CD4-positive, alpha-beta memory T cell (primary cell): ENCODE measurements around the gene MARF1. TPM values are rescaled to one million over a fixed set of nuclear protein-coding genes. Genes with fewer than 3 reads are reported as not detected.

Experiments used
- CTCF ChIA-PET: fragments of 350-600 bp; sonication (Branson Sonifier 250); formaldehyde crosslinking; loops from one replicate; lab custom pipeline; 2021; ENCODE audit warnings: inconsistent platforms; ENCODE audit not compliant: partially characterized antibody; lab: Charles Lee
- POLR2A ChIA-PET: fragments of 350-600 bp; sonication (Branson Sonifier 250); formaldehyde crosslinking; loops from one replicate; lab custom pipeline; 2021; ENCODE audit not compliant: partially characterized antibody; lab: Charles Lee
- DNase-seq, 5 donors: peaks; one replicate each; pipeline versions ENCODE4 v3.0.0 to v3.0.0-alpha.2; 2020 to 2022; ENCODE audit warnings: mixed read lengths in 1 of 5
- H3K27ac ChIP-seq: one replicate; pipeline ENCODE4 v1.7.0; 2013; ENCODE audit warnings: low read depth, low read length
- H3K27me3 ChIP-seq: 2 replicates; pipeline ENCODE4 v1.7.0; 2013; ENCODE audit warnings: mild to moderate bottlenecking, low read length, moderate library complexity; ENCODE audit not compliant: insufficient read depth
- H3K36me3 ChIP-seq: 2 replicates; pipeline ENCODE4 v1.7.0; 2013; ENCODE audit warnings: mild to moderate bottlenecking, low read length, moderate library complexity; ENCODE audit not compliant: insufficient read depth
- H3K4me1 ChIP-seq: 2 replicates; pipeline ENCODE4 v1.7.0; 2013; ENCODE audit warnings: mild to moderate bottlenecking, low read length, moderate library complexity; ENCODE audit not compliant: insufficient read depth
- H3K4me3 ChIP-seq, 2 donors: one replicate each; pipeline ENCODE4 v1.7.0; 2013; ENCODE audit warnings: low read length in 2 of 2, mild to moderate bottlenecking in 1 of 2
- H3K9me3 ChIP-seq, 2 donors: one replicate each; pipeline ENCODE4 v1.7.0; 2013; ENCODE audit warnings: low read length in 2 of 2, control low read depth in 1 of 2; ENCODE audit not compliant: control insufficient read depth in 1 of 2
- H3K27ac Mint-ChIP-seq, 7 donors: one replicate each; pipeline ENCODE4 v1.8.0; 2020 to 2021; ENCODE audit warnings: mixed read lengths in 7 of 7, mild to moderate bottlenecking in 6 of 7, inconsistent platforms in 3 of 7, moderate library complexity in 3 of 7
- H3K27me3 Mint-ChIP-seq, 2 donors: one replicate each; pipeline ENCODE4 v1.8.0; 2020 to 2021; ENCODE audit warnings: mixed read lengths in 2 of 2
- H3K36me3 Mint-ChIP-seq, 2 donors: one replicate each; pipeline ENCODE4 v1.8.0; 2020 to 2021; ENCODE audit warnings: mixed read lengths in 2 of 2, inconsistent platforms in 1 of 2, mild to moderate bottlenecking in 1 of 2
- H3K4me1 Mint-ChIP-seq, 4 donors: one replicate each; pipeline ENCODE4 v1.8.0; 2020 to 2021; ENCODE audit warnings: mixed read lengths in 4 of 4, mild to moderate bottlenecking in 1 of 4
- H3K4me3 Mint-ChIP-seq, 8 donors: one replicate each; pipeline ENCODE4 v1.8.0; 2020 to 2021; ENCODE audit warnings: mixed read lengths in 8 of 8, mild to moderate bottlenecking in 7 of 8, moderate library complexity in 6 of 8, inconsistent platforms in 3 of 8
- H3K9me3 Mint-ChIP-seq, 8 donors: one replicate each; pipeline ENCODE4 v1.8.0; 2020 to 2021; ENCODE audit warnings: mixed read lengths in 8 of 8, mild to moderate bottlenecking in 5 of 8, inconsistent platforms in 3 of 8, moderate library complexity in 1 of 8
- intact Hi-C: fragments of 100-400 bp; cut with micrococcal nuclease; formaldehyde crosslinking; loops from one replicate; pipeline ENCODE4 v1.15.1; 2023
- polyA plus RNA-seq, 2 donors: library from polyadenylated mRNA; unstranded; fragments of 300-500 nt; fragmentation: Illumina TruSeq; gene quantifications; one replicate each; pipeline ENCODE4 v1.2.3, GENCODE V29; 2021
- total RNA-seq, 2 experiments: library from RNA; stranded (reverse); gene quantifications; one replicate each; pipeline ENCODE4 v1.2.3, GENCODE V29; 2021

Gene MARF1
- total and polyA plus RNA-seq, 4 experiments from 2014 or later: 6.8 to 235 (median 121) TPM

- Histone ChIP-seq H3K27me3 (no peaks in the 10 kb centered on the region), H3K27ac (peak overlapping the region; percentile 91), H3K9me3 (no peaks in the 10 kb centered on the region), H3K4me3 (peak overlapping the region in 1 of 2 donors; percentile 95), H3K4me1 (peaks cover 42% of the 10 kb centered on the region), H3K36me3 (no peaks in the 10 kb centered on the region)
- intact Hi-C loops: loop anchor here (5.0 kb wide), 1 partner anchor 243 kb away; the partner anchor contains the start of gene CEP20
- Mint-ChIP-seq H3K9me3 (no peaks in the 10 kb centered on the region), H3K4me3 (peak overlapping the region; percentile 9 to 95 (median 92)), H3K36me3 (peaks cover 3 to 15% of the 10 kb centered on the region in 2 donors), H3K27ac (peak overlapping the region; percentile 99), H3K27me3 (no peaks in the 10 kb centered on the region), H3K4me1 (peaks cover 22 to 47% (median 33%) of the 10 kb centered on the region in 4 donors)
- POLR2A ChIA-PET: interaction anchor here (0.6 to 5.3 kb wide), 9 partner anchors 10 to 85 kb away, joined by 3 to 83 read pairs (median 15); no protein-coding TSS in a partner anchor
- DNase-seq: no peak
- CTCF ChIA-PET: interaction anchor here (0.9 to 4.7 kb wide), 12 partner anchors 8 to 218 kb away, joined by 3 to 31 read pairs (median 15); no protein-coding TSS in a partner anchor
These were observed 1.5 kb upstream of the MARF1 start for GRCh38 chr16:15644267-15644961.

DNA sequence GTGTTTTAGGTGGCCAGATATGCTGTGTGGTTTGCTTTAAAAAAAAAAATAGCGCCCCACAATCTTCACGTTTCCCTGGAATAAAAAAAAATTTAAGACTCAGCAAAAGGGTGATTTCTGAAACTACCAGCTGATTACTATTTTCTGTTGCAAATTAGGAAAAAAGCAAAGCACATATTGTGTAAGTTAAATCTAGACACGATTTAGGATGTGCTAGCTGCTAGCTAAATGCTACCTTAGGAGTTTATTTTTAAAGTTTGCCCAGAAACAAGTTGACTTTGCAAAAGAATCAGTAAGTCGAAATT lies 944 bp upstream of the MARF1 start:
- intact Hi-C loops: loop anchor here (1.0 to 5.0 kb wide), 2 partner anchors 28 to 243 kb away; partner anchors contain the start of gene CEP20
- no peaks in the 10 kb centered on the region for H3K9me3 ChIP-seq
- peaks cover 44% of the 10 kb centered on the region for H3K4me1 ChIP-seq
- H3K36me3 Mint-ChIP-seq: peaks cover 6 to 19% of the 10 kb centered on the region in 2 donors
- H3K27me3 ChIP-seq: no peaks in the 10 kb centered on the region
- H3K27ac Mint-ChIP-seq: peak overlapping the region; percentile 99
- ChIA-PET POLR2A (interaction anchor here (0.6 to 5.3 kb wide), 16 partner anchors 7 to 216 kb away, joined by 3 to 83 read pairs (median 6); partner anchors contain the start of gene NDE1), CTCF (interaction anchor here (0.9 to 4.7 kb wide), 11 partner anchors 9 to 217 kb away, joined by 3 to 31 read pairs (median 16); no protein-coding TSS in a partner anchor)
- peaks cover 26 to 51% (median 36%) of the 10 kb centered on the region in 4 donors for H3K4me1 Mint-ChIP-seq
- no peaks in the 10 kb centered on the region for H3K36me3 ChIP-seq
- no peaks in the 10 kb centered on the region for H3K27me3 Mint-ChIP-seq
- peak overlapping the region; percentile 91 for H3K27ac ChIP-seq
- H3K4me3 Mint-ChIP-seq: peak overlapping the region; percentile 87 to 95 (median 92)
- H3K9me3 Mint-ChIP-seq: no peaks in the 10 kb centered on the region
- peak overlapping the region in 1 of 2 donors; percentile 95 for H3K4me3 ChIP-seq
- DNase-seq: no peak

GRCh38 chr16:15642557-15643047 lies 352 bp downstream of the MARF1 start:
- peak; percentile 79 to 92 (median 83) for DNase-seq
- H3K27me3 Mint-ChIP-seq: no peaks in the 10 kb centered on the region
- peak overlapping the region; percentile 87 to 95 (median 92) for H3K4me3 Mint-ChIP-seq
- Histone ChIP-seq H3K27ac (peak overlapping the region; percentile 91), H3K36me3 (peaks cover under 1% of the 10 kb centered on the region), H3K4me1 (peaks cover 52% of the 10 kb centered on the region), H3K9me3 (no peaks in the 10 kb centered on the region), H3K4me3 (peak overlapping the region; percentile 62 to 95), H3K27me3 (no peaks in the 10 kb centered on the region)
- intact Hi-C loops: loop anchor here (1.0 to 5.0 kb wide), 4 partner anchors 8 to 245 kb away; partner anchors contain the start of genes CEP20 and NDE1
- H3K9me3 Mint-ChIP-seq: no peaks in the 10 kb centered on the region
- H3K27ac Mint-ChIP-seq: peak overlapping the region; percentile 99
- POLR2A ChIA-PET: interaction anchor here (0.6 to 5.3 kb wide), 27 partner anchors 8 to 308 kb away, joined by 3 to 83 read pairs (median 6); partner anchors contain the start of gene NDE1
- H3K4me1 Mint-ChIP-seq: peaks cover 31 to 63% (median 43%) of the 10 kb centered on the region in 4 donors
- CTCF ChIA-PET: interaction anchor here (0.9 to 4.7 kb wide), 17 partner anchors 8 to 216 kb away, joined by 3 to 31 read pairs (median 7); no protein-coding TSS in a partner anchor
- H3K36me3 Mint-ChIP-seq: peaks cover 16 to 30% of the 10 kb centered on the region in 2 donors

GRCh38 chr16:15641753-15642556 lies 999 bp downstream of the MARF1 start:
- no peak for DNase-seq
- Histone ChIP-seq H3K27me3 (no peaks in the 10 kb centered on the region), H3K9me3 (no peaks in the 10 kb centered on the region), H3K4me3 (peak overlapping the region; percentile 62 to 95), H3K27ac (peak overlapping the region; percentile 91), H3K36me3 (peaks cover 7% of the 10 kb centered on the region), H3K4me1 (peaks cover 59% of the 10 kb centered on the region)
- Mint-ChIP-seq H3K9me3 (no peaks in the 10 kb centered on the region), H3K4me1 (peaks cover 36 to 69% (median 48%) of the 10 kb centered on the region in 4 donors), H3K27me3 (no peaks in the 10 kb centered on the region), H3K36me3 (peaks cover 21 to 37% of the 10 kb centered on the region in 2 donors), H3K27ac (peak overlapping the region; percentile 99), H3K4me3 (peak overlapping the region; percentile 87 to 95 (median 92))
- ChIA-PET CTCF (interaction anchor here (0.9 to 4.7 kb wide), 17 partner anchors 7 to 215 kb away, joined by 3 to 31 read pairs (median 7); no protein-coding TSS in a partner anchor), POLR2A (interaction anchor here (0.9 to 5.3 kb wide), 21 partner anchors 8 to 308 kb away, joined by 3 to 83 read pairs (median 6); partner anchors contain the start of gene NDE1)
- intact Hi-C loops: loop anchor here (1.0 to 5.0 kb wide), 3 partner anchors 8 to 245 kb away; partner anchors contain the start of genes CEP20 and NDE1

GRCh38 chr16:15640966-15641365 lies 2.0 kb downstream of the MARF1 start:
- no peak for DNase-seq
- intact Hi-C loops: loop anchor here (5.0 kb wide), 1 partner anchor 246 kb away; the partner anchor contains the start of gene CEP20
- Mint-ChIP-seq H3K4me3 (peak overlapping the region in 7 of 8 donors; percentile 87 to 95 (median 93)), H3K4me1 (peaks cover 44 to 79% (median 58%) of the 10 kb centered on the region in 4 donors), H3K27me3 (no peaks in the 10 kb centered on the region), H3K27ac (peak overlapping the region in 6 of 7 donors; percentile 99), H3K36me3 (peaks cover 31 to 47% of the 10 kb centered on the region in 2 donors), H3K9me3 (peaks cover 0 to under 1% (median 0%) of the 10 kb centered on the region in 8 donors)
- Histone ChIP-seq H3K27me3 (no peaks in the 10 kb centered on the region), H3K9me3 (no peaks in the 10 kb centered on the region), H3K4me1 (peaks cover 69% of the 10 kb centered on the region), H3K4me3 (no peak overlapping the region), H3K36me3 (peaks cover 9% of the 10 kb centered on the region), H3K27ac (peak overlapping the region; percentile 91)
- POLR2A ChIA-PET: interaction anchor here (1.1 to 5.3 kb wide), 4 partner anchors 7 to 30 kb away, joined by 4 to 83 read pairs (median 28); partner anchors contain the start of gene NDE1
- CTCF ChIA-PET: interaction anchor here (1.2 to 4.4 kb wide), 6 partner anchors 15 to 214 kb away, joined by 3 to 31 read pairs (median 22); no protein-coding TSS in a partner anchor

GRCh38 chr16:15639061-15639568 lies 3.8 kb downstream of the MARF1 start:
- DNase-seq: peak in 2 of 5 donors; percentile 12 to 17
- peaks cover 50 to 89% (median 67%) of the 10 kb centered on the region in 4 donors for H3K4me1 Mint-ChIP-seq
- peaks cover 27% of the 10 kb centered on the region for H3K36me3 ChIP-seq
- no peaks in the 10 kb centered on the region for H3K27me3 ChIP-seq
- peaks cover 0 to 2% (median 0%) of the 10 kb centered on the region in 8 donors for H3K9me3 Mint-ChIP-seq
- peak overlapping the region; percentile 44 to 77 (median 70) for H3K4me3 Mint-ChIP-seq
- peaks cover 80% of the 10 kb centered on the region for H3K4me1 ChIP-seq
- H3K9me3 ChIP-seq: no peaks in the 10 kb centered on the region
- POLR2A ChIA-PET: interaction anchor here (0.6 to 1.2 kb wide), 4 partner anchors 15 to 627 kb away, joined by 3 to 4 read pairs (median 3); no protein-coding TSS in a partner anchor
- CTCF ChIA-PET: no interaction called here
- H3K4me3 ChIP-seq: no peak overlapping the region
- intact Hi-C loops: no loop called here
- H3K36me3 Mint-ChIP-seq: peaks cover 45 to 63% of the 10 kb centered on the region in 2 donors
- no peaks in the 10 kb centered on the region for H3K27me3 Mint-ChIP-seq
- H3K27ac Mint-ChIP-seq: peak overlapping the region; percentile 19 to 99 (median 89)
- peak overlapping the region; percentile 1 for H3K27ac ChIP-seq
